Measurements from ENCODE around the gene PCBD1. TPM values are rescaled to one million over a fixed set of nuclear protein-coding genes. Genes with fewer than 3 reads are reported as not detected.

Gene PCBD1
- total and polyA plus RNA-seq, 2 donors from 2014 or later: 90.1 to 371 TPM

GRCh38 chr10:70936111-70936510 is 47.7 kb upstream of the PCBD1 start:
- intact Hi-C loops (cut with DNase I): no loop called here
- no peaks in the 10 kb centered on the region for H3K4me1 ChIP-seq (ENCODE audit: control insufficient read depth in 2 of 3, insufficient read depth in 2 of 3, low read depth in 1 of 3, low read length in 3 of 3)
- H3K36me3 ChIP-seq (ENCODE audit: control insufficient read depth in 2 of 3, insufficient read depth in 3 of 3, low read length in 3 of 3): no peaks in the 10 kb centered on the region
- DNase-seq (no peak), FAIRE-seq (no peak)
- no peaks in the 10 kb centered on the region for H3K27me3 ChIP-seq (ENCODE audit: control insufficient read depth, insufficient read depth, low read length)
- H3K9me3 ChIP-seq (ENCODE audit: control insufficient read depth in 2 of 3, insufficient read depth in 1 of 3, low read length in 3 of 3): no peaks in the 10 kb centered on the region
- H3K27ac ChIP-seq (ENCODE audit: low read depth in 2 of 2, low read length in 2 of 2): no peak overlapping the region
- no peak overlapping the region for H3K4me3 ChIP-seq (ENCODE audit: low read length in 3 of 3)
- TF ChIP-seq CTCF (IDR thresholded peaks at IDR 0.05; ENCODE audit: borderline replicate concordance, extremely low read depth, insufficient read depth): no peak
- no peak overlapping the region for H3K9ac ChIP-seq (ENCODE audit: low read length in 3 of 3)

- H3K4me1 ChIP-seq (ENCODE audit: control insufficient read depth in 2 of 3, insufficient read depth in 2 of 3, low read depth in 1 of 3, low read length in 3 of 3): no peaks in the 10 kb centered on the region
- no peak overlapping the region for H3K4me3 ChIP-seq (ENCODE audit: low read length in 3 of 3)
- no peaks in the 10 kb centered on the region for H3K9me3 ChIP-seq (ENCODE audit: control insufficient read depth in 2 of 3, insufficient read depth in 1 of 3, low read length in 3 of 3)
- H3K27me3 ChIP-seq (ENCODE audit: control insufficient read depth, insufficient read depth, low read length): no peaks in the 10 kb centered on the region
- no peak overlapping the region for H3K9ac ChIP-seq (ENCODE audit: low read length in 3 of 3)
- intact Hi-C loops (cut with DNase I): no loop called here
- TF ChIP-seq CTCF (IDR thresholded peaks at IDR 0.05; ENCODE audit: borderline replicate concordance, extremely low read depth, insufficient read depth): no peak
- DNase-seq (no peak), FAIRE-seq (no peak)
- H3K27ac ChIP-seq (ENCODE audit: low read depth in 2 of 2, low read length in 2 of 2): no peak overlapping the region
- no peaks in the 10 kb centered on the region for H3K36me3 ChIP-seq (ENCODE audit: control insufficient read depth in 2 of 3, insufficient read depth in 3 of 3, low read length in 3 of 3)
These were observed 47.3 kb upstream of the PCBD1 start for GRCh38 chr10:70935631-70936030.

GRCh38 chr10:70935125-70935625 is 46.8 kb upstream of the PCBD1 start:
- DNase-seq (no peak), FAIRE-seq (no peak)
- intact Hi-C loops (cut with DNase I): no loop called here
- Histone ChIP-seq H3K4me1 (ENCODE audit: control insufficient read depth in 2 of 3, insufficient read depth in 2 of 3, low read depth in 1 of 3, low read length in 3 of 3) (no peaks in the 10 kb centered on the region), H3K27me3 (ENCODE audit: control insufficient read depth, insufficient read depth, low read length) (no peaks in the 10 kb centered on the region), H3K27ac (ENCODE audit: low read depth in 2 of 2, low read length in 2 of 2) (no peak overlapping the region), H3K36me3 (ENCODE audit: control insufficient read depth in 2 of 3, insufficient read depth in 3 of 3, low read length in 3 of 3) (no peaks in the 10 kb centered on the region), H3K4me3 (ENCODE audit: low read length in 3 of 3) (no peak overlapping the region), H3K9me3 (ENCODE audit: control insufficient read depth in 2 of 3, insufficient read depth in 1 of 3, low read length in 3 of 3) (no peaks in the 10 kb centered on the region), H3K9ac (ENCODE audit: low read length in 3 of 3) (no peak overlapping the region)
- no peak for TF ChIP-seq CTCF (IDR thresholded peaks at IDR 0.05; ENCODE audit: borderline replicate concordance, extremely low read depth, insufficient read depth)

- H3K9me3 ChIP-seq (ENCODE audit: control insufficient read depth in 2 of 3, insufficient read depth in 1 of 3, low read length in 3 of 3): no peaks in the 10 kb centered on the region
- intact Hi-C loops (cut with DNase I): no loop called here
- DNase-seq: no peak
These were observed 46.3 kb upstream of the PCBD1 start for GRCh38 chr10:70934701-70935100.

More at GRCh38 chr10:70934701-70935100, 46.3 kb upstream of the PCBD1 start:
- Histone ChIP-seq H3K4me1 (ENCODE audit: control insufficient read depth in 2 of 3, insufficient read depth in 2 of 3, low read depth in 1 of 3, low read length in 3 of 3) (no peaks in the 10 kb centered on the region), H3K36me3 (ENCODE audit: control insufficient read depth in 2 of 3, insufficient read depth in 3 of 3, low read length in 3 of 3) (no peaks in the 10 kb centered on the region), H3K4me3 (ENCODE audit: low read length in 3 of 3) (no peak overlapping the region), H3K27me3 (ENCODE audit: control insufficient read depth, insufficient read depth, low read length) (no peaks in the 10 kb centered on the region), H3K9ac (ENCODE audit: low read length in 3 of 3) (no peak overlapping the region), H3K27ac (ENCODE audit: low read depth in 2 of 2, low read length in 2 of 2) (no peak overlapping the region)
- FAIRE-seq: no peak
- no peak for TF ChIP-seq CTCF (IDR thresholded peaks at IDR 0.05; ENCODE audit: borderline replicate concordance, extremely low read depth, insufficient read depth)
